ENCODE results near the gene PITPNM1. TPM values are rescaled to one million over a fixed set of nuclear protein-coding genes. Genes with fewer than 3 reads are reported as not detected.
"Not testable (repeated sequence)": the region's sequence is repeated elsewhere in the genome, so short reads cannot be mapped to it uniquely, and the experiment has no call there.

The PITPNM1 gene
- total RNA-seq, 2 donors from 2014 or later = 19.3 to 26.9 TPM

- TF ChIP-seq CTCF (IDR thresholded peaks at IDR 0.05) (no peak), POLR2AphosphoS5 (IDR thresholded peaks at IDR 0.05) (no peak), POLR2A (IDR thresholded peaks at IDR 0.05) (no peak)
- no peaks in the 10 kb centered on the region for H3K27me3 ChIP-seq (replicated peaks; ENCODE audit: insufficient read depth)
Measured at GRCh38 chr11:67514116-67514515, 9.0 kb upstream of the PITPNM1 start.

GRCh38 chr11:67511558-67511957 lies 6.4 kb upstream of the PITPNM1 start:
- H3K4me3 ChIP-seq; H3K27me3 ChIP-seq (replicated peaks; ENCODE audit: insufficient read depth); H3K36me3 ChIP-seq; H3K9me3 ChIP-seq; intact Hi-C loops (cut with DNase I); H3K27ac ChIP-seq; H3K4me1 ChIP-seq (replicated peaks); DNase-seq (ENCODE audit: low spot score): not testable (repeated sequence)
- 91% methylated on average over 4 of the region's 4 CpGs for WGBS

More at GRCh38 chr11:67514116-67514515, 9.0 kb upstream of the PITPNM1 start:
- Histone ChIP-seq H3K27ac (no peak overlapping the region), H3K9me3 (no peaks in the 10 kb centered on the region), H3K4me3 (no peak overlapping the region), H3K4me1 (replicated peaks) (no peaks in the 10 kb centered on the region), H3K36me3 (no peaks in the 10 kb centered on the region)
- 67% methylated on average over 7 of the region's 7 CpGs for WGBS
- intact Hi-C loops (cut with DNase I) = no loop called here
- DNase-seq (ENCODE audit: low spot score) = no peak

GRCh38 chr11:67510023-67510345 lies 4.8 kb upstream of the PITPNM1 start:
- no peaks in the 10 kb centered on the region for H3K9me3 ChIP-seq
- peaks cover 9% of the 10 kb centered on the region for H3K4me1 ChIP-seq (replicated peaks)
- DNase-seq (ENCODE audit: low spot score) = no peak
- intact Hi-C loops (cut with DNase I) = no loop called here
- WGBS = 60% methylated on average over 3 of the region's 3 CpGs
- no peaks in the 10 kb centered on the region for H3K27me3 ChIP-seq (replicated peaks; ENCODE audit: insufficient read depth)
- H3K36me3 ChIP-seq = no peaks in the 10 kb centered on the region
- H3K27ac ChIP-seq = no peak overlapping the region
- no peak overlapping the region for H3K4me3 ChIP-seq
- TF ChIP-seq POLR2A (IDR thresholded peaks at IDR 0.05) (no peak), CTCF (IDR thresholded peaks at IDR 0.05) (no peak), POLR2AphosphoS5 (IDR thresholded peaks at IDR 0.05) (no peak)

- no peaks in the 10 kb centered on the region for H3K9me3 ChIP-seq
- no peaks in the 10 kb centered on the region for H3K36me3 ChIP-seq
- TF ChIP-seq POLR2AphosphoS5 (IDR thresholded peaks at IDR 0.05) (peak; percentile 74), POLR2A (IDR thresholded peaks at IDR 0.05) (peak; percentile 9), CTCF (IDR thresholded peaks at IDR 0.05) (peak in 1 of 4 experiments; percentile 24)
- peak overlapping the region; percentile 71 to 74 for H3K4me3 ChIP-seq
- intact Hi-C loops (cut with DNase I) = loop anchor here (5.0 to 10.0 kb wide), 2 partner anchors 106 to 154 kb away; partner anchors contain the start of genes POLD4, PPP1CA and TBC1D10C
- H3K4me1 ChIP-seq (replicated peaks) = peaks cover 9% of the 10 kb centered on the region
- DNase-seq (ENCODE audit: low spot score) = peak; percentile 94
- no peaks in the 10 kb centered on the region for H3K27me3 ChIP-seq (replicated peaks; ENCODE audit: insufficient read depth)
- H3K27ac ChIP-seq = peak overlapping the region; percentile 97 to 98
- WGBS = 1% methylated on average over 48 of the region's 57 CpGs
Measured at GRCh38 chr11:67508486-67509121, 3.4 kb upstream of the PITPNM1 start.

- H3K27me3 ChIP-seq (replicated peaks; ENCODE audit: insufficient read depth) = no peaks in the 10 kb centered on the region
- DNase-seq (ENCODE audit: low spot score) = peak; percentile 99
- no peaks in the 10 kb centered on the region for H3K9me3 ChIP-seq
- H3K4me1 ChIP-seq (replicated peaks) = peaks cover 9% of the 10 kb centered on the region
- peak within 1 kb of the TSS; percentile 97 to 98 for H3K27ac ChIP-seq
- intact Hi-C loops (cut with DNase I) = loop anchor here (5.0 to 10.0 kb wide), 2 partner anchors 106 to 153 kb away; partner anchors contain the start of genes POLD4, PPP1CA and TBC1D10C
- no peaks in the 10 kb centered on the region for H3K36me3 ChIP-seq
- peak; percentile 87 for TF ChIP-seq POLR2AphosphoS5 (IDR thresholded peaks at IDR 0.05)
- peak in 1 of 4 experiments; percentile 8 for TF ChIP-seq CTCF (IDR thresholded peaks at IDR 0.05)
- TF ChIP-seq POLR2A (IDR thresholded peaks at IDR 0.05) = peak; percentile 93
- under 1% methylated on average over 45 of the region's 57 CpGs for WGBS
- peak within 1 kb of the TSS; percentile 71 to 74 for H3K4me3 ChIP-seq
Measured at GRCh38 chr11:67507864-67508485, 2.8 kb upstream of the PITPNM1 start, which contains the start of gene CDK2AP2. Gene CDK2AP2, minus strand, starts transcription at chr11:67508162. Its CDS starts 80 bp downstream, at chr11:67508082.

Data from prostate gland (tissue), 2 donors.